ENCODE measurements around the gene NPHP4. TPM values are rescaled to one million over a fixed set of nuclear protein-coding genes. Genes with fewer than 3 reads are reported as not detected.

The NPHP4 gene
- total and polyA plus RNA-seq, 2 donors, result 2.5 to 4.2 TPM

- DNase-seq (ENCODE audit: low read depth in 6 of 9, low spot score in 9 of 9), result no peak
- H3K27me3 ChIP-seq (ENCODE audit: control insufficient read depth in 2 of 2, insufficient read depth in 1 of 2, low read length in 1 of 2), result no peaks in the 10 kb centered on the region
- no peak overlapping the region for H3K4me3 ChIP-seq (ENCODE audit: low read length in 2 of 2)
- WGBS, result 99% methylated on average over 8 of the region's 8 CpGs
- H3K27ac ChIP-seq (ENCODE audit: low read depth in 1 of 2, low read length in 1 of 2), result no peak overlapping the region
- H3K36me3 ChIP-seq (ENCODE audit: control insufficient read depth in 2 of 2, insufficient read depth in 2 of 2, low read length in 1 of 2), result peaks cover 0 to 5% of the 10 kb centered on the region in 2 donors
- H3K9me3 ChIP-seq (ENCODE audit: control insufficient read depth in 2 of 2, insufficient read depth in 1 of 2, low read length in 1 of 2), result no peaks in the 10 kb centered on the region
- H3K4me1 ChIP-seq (ENCODE audit: control insufficient read depth in 2 of 2, insufficient read depth in 2 of 2, low read length in 2 of 2), result no peaks in the 10 kb centered on the region
Measured at GRCh38 chr1:5892329-5892728, 99.9 kb downstream of the NPHP4 start.

DNA sequence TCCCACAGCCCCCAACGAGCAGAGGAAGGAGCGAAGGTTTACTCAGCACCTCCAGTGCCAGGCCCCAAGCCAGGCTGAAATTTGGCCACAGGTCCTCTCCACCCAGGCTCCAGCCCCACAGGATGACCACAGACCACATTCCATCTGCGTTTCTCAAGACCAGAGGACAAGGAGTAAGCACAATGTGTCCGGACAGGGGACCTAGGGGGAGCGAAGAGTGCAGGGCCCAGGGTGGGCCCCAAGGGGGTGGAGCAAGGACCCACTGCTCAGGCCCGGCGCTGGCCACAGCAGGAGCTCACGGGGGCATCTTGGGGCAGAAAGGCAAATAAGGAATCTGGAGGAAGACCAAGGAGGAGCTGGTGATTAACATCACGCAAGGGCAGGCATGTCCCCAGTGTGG, 100.5 kb downstream of the NPHP4 start:
- H3K27me3 ChIP-seq (ENCODE audit: control insufficient read depth in 2 of 2, insufficient read depth in 1 of 2, low read length in 1 of 2), result no peaks in the 10 kb centered on the region
- no peak for DNase-seq (ENCODE audit: low read depth in 6 of 9, low spot score in 9 of 9)
- no peak overlapping the region for H3K4me3 ChIP-seq (ENCODE audit: low read length in 2 of 2)
- no peaks in the 10 kb centered on the region for H3K4me1 ChIP-seq (ENCODE audit: control insufficient read depth in 2 of 2, insufficient read depth in 2 of 2, low read length in 2 of 2)
- H3K9me3 ChIP-seq (ENCODE audit: control insufficient read depth in 2 of 2, insufficient read depth in 1 of 2, low read length in 1 of 2), result no peaks in the 10 kb centered on the region
- 96% methylated on average over 9 of the region's 9 CpGs for WGBS
- peaks cover 0 to 5% of the 10 kb centered on the region in 2 donors for H3K36me3 ChIP-seq (ENCODE audit: control insufficient read depth in 2 of 2, insufficient read depth in 2 of 2, low read length in 1 of 2)
- H3K27ac ChIP-seq (ENCODE audit: low read depth in 1 of 2, low read length in 1 of 2), result no peak overlapping the region

- Histone ChIP-seq H3K4me3 (ENCODE audit: low read length in 2 of 2) (no peak overlapping the region), H3K27me3 (ENCODE audit: control insufficient read depth in 2 of 2, insufficient read depth in 1 of 2, low read length in 1 of 2) (no peaks in the 10 kb centered on the region), H3K36me3 (ENCODE audit: control insufficient read depth in 2 of 2, insufficient read depth in 2 of 2, low read length in 1 of 2) (peaks cover 0 to 5% of the 10 kb centered on the region in 2 donors), H3K4me1 (ENCODE audit: control insufficient read depth in 2 of 2, insufficient read depth in 2 of 2, low read length in 2 of 2) (no peaks in the 10 kb centered on the region), H3K27ac (ENCODE audit: low read depth in 1 of 2, low read length in 1 of 2) (no peak overlapping the region), H3K9me3 (ENCODE audit: control insufficient read depth in 2 of 2, insufficient read depth in 1 of 2, low read length in 1 of 2) (no peaks in the 10 kb centered on the region)
- 91% methylated on average over 8 of the region's 8 CpGs for WGBS
- DNase-seq (ENCODE audit: low read depth in 6 of 9, low spot score in 9 of 9), result no peak
Measured at GRCh38 chr1:5891137-5891536, 101.1 kb downstream of the NPHP4 start.

GRCh38 chr1:5890346-5891106, 101.7 kb downstream of the NPHP4 start:
- Histone ChIP-seq H3K4me3 (ENCODE audit: low read length in 2 of 2) (no peak overlapping the region), H3K36me3 (ENCODE audit: control insufficient read depth in 2 of 2, insufficient read depth in 2 of 2, low read length in 1 of 2) (peaks cover 0 to 5% of the 10 kb centered on the region in 2 donors), H3K27ac (ENCODE audit: low read depth in 1 of 2, low read length in 1 of 2) (no peak overlapping the region), H3K27me3 (ENCODE audit: control insufficient read depth in 2 of 2, insufficient read depth in 1 of 2, low read length in 1 of 2) (no peaks in the 10 kb centered on the region), H3K9me3 (ENCODE audit: control insufficient read depth in 2 of 2, insufficient read depth in 1 of 2, low read length in 1 of 2) (no peaks in the 10 kb centered on the region), H3K4me1 (ENCODE audit: control insufficient read depth in 2 of 2, insufficient read depth in 2 of 2, low read length in 2 of 2) (no peaks in the 10 kb centered on the region)
- DNase-seq (ENCODE audit: low read depth in 6 of 9, low spot score in 9 of 9), result no peak
- WGBS, result 95% methylated on average over 22 of the region's 22 CpGs

- Histone ChIP-seq H3K36me3 (ENCODE audit: control insufficient read depth in 2 of 2, insufficient read depth in 2 of 2, low read length in 1 of 2) (peaks cover 0 to 5% of the 10 kb centered on the region in 2 donors), H3K27ac (ENCODE audit: low read depth in 1 of 2, low read length in 1 of 2) (no peak overlapping the region), H3K4me1 (ENCODE audit: control insufficient read depth in 2 of 2, insufficient read depth in 2 of 2, low read length in 2 of 2) (no peaks in the 10 kb centered on the region), H3K27me3 (ENCODE audit: control insufficient read depth in 2 of 2, insufficient read depth in 1 of 2, low read length in 1 of 2) (no peaks in the 10 kb centered on the region), H3K4me3 (ENCODE audit: low read length in 2 of 2) (no peak overlapping the region), H3K9me3 (ENCODE audit: control insufficient read depth in 2 of 2, insufficient read depth in 1 of 2, low read length in 1 of 2) (no peaks in the 10 kb centered on the region)
- 91% methylated on average over 12 of the region's 12 CpGs for WGBS
- no peak for DNase-seq (ENCODE audit: low read depth in 6 of 9, low spot score in 9 of 9)
Measured at GRCh38 chr1:5889901-5890300, 102.3 kb downstream of the NPHP4 start.

GRCh38 chr1:5889462-5889861, 102.8 kb downstream of the NPHP4 start:
- Histone ChIP-seq H3K9me3 (ENCODE audit: control insufficient read depth in 2 of 2, insufficient read depth in 1 of 2, low read length in 1 of 2) (no peaks in the 10 kb centered on the region), H3K27me3 (ENCODE audit: control insufficient read depth in 2 of 2, insufficient read depth in 1 of 2, low read length in 1 of 2) (no peaks in the 10 kb centered on the region), H3K36me3 (ENCODE audit: control insufficient read depth in 2 of 2, insufficient read depth in 2 of 2, low read length in 1 of 2) (peaks cover 0 to 5% of the 10 kb centered on the region in 2 donors), H3K4me3 (ENCODE audit: low read length in 2 of 2) (no peak overlapping the region), H3K4me1 (ENCODE audit: control insufficient read depth in 2 of 2, insufficient read depth in 2 of 2, low read length in 2 of 2) (no peaks in the 10 kb centered on the region), H3K27ac (ENCODE audit: low read depth in 1 of 2, low read length in 1 of 2) (no peak overlapping the region)
- 95% methylated on average over 12 of the region's 12 CpGs for WGBS
- no peak for DNase-seq (ENCODE audit: low read depth in 6 of 9, low spot score in 9 of 9)

GRCh38 chr1:5888606-5889211, 103.5 kb downstream of the NPHP4 start:
- no peak for DNase-seq (ENCODE audit: low read depth in 6 of 9, low spot score in 9 of 9)
- 97% methylated on average over 13 of the region's 13 CpGs for WGBS
- H3K36me3 ChIP-seq (ENCODE audit: control insufficient read depth in 2 of 2, insufficient read depth in 2 of 2, low read length in 1 of 2), result peaks cover 0 to 5% of the 10 kb centered on the region in 2 donors
- no peak overlapping the region for H3K27ac ChIP-seq (ENCODE audit: low read depth in 1 of 2, low read length in 1 of 2)
- no peaks in the 10 kb centered on the region for H3K27me3 ChIP-seq (ENCODE audit: control insufficient read depth in 2 of 2, insufficient read depth in 1 of 2, low read length in 1 of 2)
- H3K9me3 ChIP-seq (ENCODE audit: control insufficient read depth in 2 of 2, insufficient read depth in 1 of 2, low read length in 1 of 2), result no peaks in the 10 kb centered on the region
- H3K4me1 ChIP-seq (ENCODE audit: control insufficient read depth in 2 of 2, insufficient read depth in 2 of 2, low read length in 2 of 2), result no peaks in the 10 kb centered on the region
- H3K4me3 ChIP-seq (ENCODE audit: low read length in 2 of 2), result no peak overlapping the region

GRCh38 chr1:5887971-5888361, 104.3 kb downstream of the NPHP4 start:
- no peak for DNase-seq (ENCODE audit: low read depth in 6 of 9, low spot score in 9 of 9)
- Histone ChIP-seq H3K27me3 (ENCODE audit: control insufficient read depth in 2 of 2, insufficient read depth in 1 of 2, low read length in 1 of 2) (no peaks in the 10 kb centered on the region), H3K9me3 (ENCODE audit: control insufficient read depth in 2 of 2, insufficient read depth in 1 of 2, low read length in 1 of 2) (no peaks in the 10 kb centered on the region), H3K27ac (ENCODE audit: low read depth in 1 of 2, low read length in 1 of 2) (no peak overlapping the region), H3K36me3 (ENCODE audit: control insufficient read depth in 2 of 2, insufficient read depth in 2 of 2, low read length in 1 of 2) (peaks cover 0 to 5% of the 10 kb centered on the region in 2 donors), H3K4me3 (ENCODE audit: low read length in 2 of 2) (no peak overlapping the region), H3K4me1 (ENCODE audit: control insufficient read depth in 2 of 2, insufficient read depth in 2 of 2, low read length in 2 of 2) (no peaks in the 10 kb centered on the region)
- WGBS, result 96% methylated on average over 15 of the region's 15 CpGs

DNA sequence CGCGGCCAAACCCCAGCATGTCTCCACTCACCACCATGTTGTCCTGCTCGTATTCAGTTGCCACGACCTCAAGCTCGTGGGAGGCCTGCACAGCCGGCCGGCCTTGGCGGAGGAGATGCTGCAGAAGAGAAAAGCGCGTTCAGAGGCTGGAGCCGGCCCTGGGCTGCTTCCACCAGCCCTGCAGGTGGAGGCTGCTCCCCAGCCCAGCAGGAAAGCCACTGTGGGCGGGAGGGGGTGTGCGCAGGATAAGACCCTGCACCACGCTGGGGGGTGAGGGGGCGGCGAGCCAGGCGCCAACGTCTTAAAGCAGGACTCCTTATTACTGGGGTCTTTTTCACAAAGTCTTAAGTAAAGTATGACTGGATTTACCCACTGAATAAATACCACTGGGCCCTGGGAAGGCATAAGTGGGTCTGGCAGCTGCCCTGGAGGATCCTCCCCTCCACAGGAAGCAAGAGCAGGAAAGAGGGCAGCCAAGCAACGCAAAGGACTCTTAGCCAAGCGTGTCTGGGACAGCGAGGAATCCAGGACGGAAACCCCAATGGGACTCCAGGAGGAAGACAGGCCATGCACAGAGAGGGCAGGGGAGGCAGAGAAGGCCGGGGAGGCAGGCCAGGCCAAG, 104.8 kb downstream of the NPHP4 start:
- WGBS, result 97% methylated on average over 23 of the region's 23 CpGs
- H3K36me3 ChIP-seq (ENCODE audit: control insufficient read depth in 2 of 2, insufficient read depth in 2 of 2, low read length in 1 of 2), result peaks cover 0 to 5% of the 10 kb centered on the region in 2 donors
- no peak for DNase-seq (ENCODE audit: low read depth in 6 of 9, low spot score in 9 of 9)

More for the DNA sequence above, 104.8 kb downstream of the NPHP4 start:
- Histone ChIP-seq H3K27ac (ENCODE audit: low read depth in 1 of 2, low read length in 1 of 2) (no peak overlapping the region), H3K4me1 (ENCODE audit: control insufficient read depth in 2 of 2, insufficient read depth in 2 of 2, low read length in 2 of 2) (no peaks in the 10 kb centered on the region), H3K9me3 (ENCODE audit: control insufficient read depth in 2 of 2, insufficient read depth in 1 of 2, low read length in 1 of 2) (no peaks in the 10 kb centered on the region), H3K4me3 (ENCODE audit: low read length in 2 of 2) (no peak overlapping the region), H3K27me3 (ENCODE audit: control insufficient read depth in 2 of 2, insufficient read depth in 1 of 2, low read length in 1 of 2) (no peaks in the 10 kb centered on the region)

Measured in thymus (tissue), 11 donors.